Smooth muscle cell of trachea (primary cell): Measurements from ENCODE around the gene HARS1. TPM values are rescaled to one million over a fixed set of nuclear protein-coding genes. Genes with fewer than 3 reads are reported as not detected.

Source experiments
- total RNA-seq: library from RNA; depleted of rRNA; stranded (reverse); fragments of >200 nt; gene quantifications from 2 replicates; pipeline ENCODE4 v1.2.1, GENCODE V29; 2014

HARS1 gene, protein sequence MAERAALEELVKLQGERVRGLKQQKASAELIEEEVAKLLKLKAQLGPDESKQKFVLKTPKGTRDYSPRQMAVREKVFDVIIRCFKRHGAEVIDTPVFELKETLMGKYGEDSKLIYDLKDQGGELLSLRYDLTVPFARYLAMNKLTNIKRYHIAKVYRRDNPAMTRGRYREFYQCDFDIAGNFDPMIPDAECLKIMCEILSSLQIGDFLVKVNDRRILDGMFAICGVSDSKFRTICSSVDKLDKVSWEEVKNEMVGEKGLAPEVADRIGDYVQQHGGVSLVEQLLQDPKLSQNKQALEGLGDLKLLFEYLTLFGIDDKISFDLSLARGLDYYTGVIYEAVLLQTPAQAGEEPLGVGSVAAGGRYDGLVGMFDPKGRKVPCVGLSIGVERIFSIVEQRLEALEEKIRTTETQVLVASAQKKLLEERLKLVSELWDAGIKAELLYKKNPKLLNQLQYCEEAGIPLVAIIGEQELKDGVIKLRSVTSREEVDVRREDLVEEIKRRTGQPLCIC
- 70.6 and 73.6 TPM in 2 replicates for total RNA-seq

GRCh38 chr5:140690941-140691924 lies at the start of gene HARS1, which contains the start of gene HARS2:
HARS1 (minus strand) TSS chr5:140691370; CDS start chr5:140691304, 66 bp downstream.
HARS2 (plus strand) TSS chr5:140691455; CDS start chr5:140691649, 194 bp downstream.

DNA sequence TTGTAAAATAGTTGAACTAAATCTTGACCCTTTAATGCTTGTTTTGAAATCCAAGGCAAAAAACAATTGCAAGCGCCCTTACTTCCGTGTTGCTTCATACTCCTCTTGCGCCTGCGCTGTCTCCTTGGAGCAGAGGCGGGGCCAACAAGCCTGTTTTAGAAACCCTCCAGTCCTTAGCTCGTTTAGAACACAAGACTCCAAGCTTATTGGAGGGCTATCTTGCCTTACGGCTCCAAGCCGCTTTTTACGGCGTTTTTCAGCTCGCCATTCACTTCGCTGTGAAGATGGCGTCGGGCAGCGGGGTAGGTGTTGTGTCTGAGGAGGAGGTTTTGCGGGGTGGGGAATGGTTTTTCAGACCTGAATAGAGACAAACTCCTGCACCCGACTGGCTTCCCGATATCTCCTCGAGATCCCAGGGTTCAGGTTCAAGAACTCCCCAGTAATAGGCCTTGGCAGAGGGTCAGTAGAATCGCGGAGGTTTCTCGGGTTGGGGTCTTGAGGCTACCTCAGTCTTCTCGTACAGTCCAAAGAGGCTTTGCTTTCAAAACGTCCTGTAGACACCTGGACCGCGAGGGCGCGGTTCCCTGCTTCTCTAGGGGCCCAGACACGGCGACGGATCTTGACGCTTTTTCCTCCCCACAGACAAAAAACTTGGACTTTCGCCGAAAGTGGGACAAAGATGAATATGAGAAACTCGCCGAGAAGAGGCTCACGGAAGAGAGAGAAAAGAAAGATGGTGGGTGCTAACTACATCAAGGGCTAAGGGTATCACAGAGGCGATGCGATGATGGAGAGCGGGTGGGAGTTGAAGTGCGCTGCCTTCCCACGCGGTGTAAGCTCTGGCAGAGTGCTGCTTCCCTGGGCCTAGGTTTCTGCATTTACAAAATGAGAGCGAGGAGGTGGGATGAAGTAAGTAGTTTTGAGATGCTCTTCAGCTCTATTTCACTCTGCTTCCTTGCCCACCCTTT lies 9.3 kb upstream of the HARS1 start, which contains the start of gene ZMAT2:
ZMAT2 (plus strand) TSS at position 271 of the 968 bp plus-strand sequence; CDS start at position 285, 14 bp downstream.

DNA sequence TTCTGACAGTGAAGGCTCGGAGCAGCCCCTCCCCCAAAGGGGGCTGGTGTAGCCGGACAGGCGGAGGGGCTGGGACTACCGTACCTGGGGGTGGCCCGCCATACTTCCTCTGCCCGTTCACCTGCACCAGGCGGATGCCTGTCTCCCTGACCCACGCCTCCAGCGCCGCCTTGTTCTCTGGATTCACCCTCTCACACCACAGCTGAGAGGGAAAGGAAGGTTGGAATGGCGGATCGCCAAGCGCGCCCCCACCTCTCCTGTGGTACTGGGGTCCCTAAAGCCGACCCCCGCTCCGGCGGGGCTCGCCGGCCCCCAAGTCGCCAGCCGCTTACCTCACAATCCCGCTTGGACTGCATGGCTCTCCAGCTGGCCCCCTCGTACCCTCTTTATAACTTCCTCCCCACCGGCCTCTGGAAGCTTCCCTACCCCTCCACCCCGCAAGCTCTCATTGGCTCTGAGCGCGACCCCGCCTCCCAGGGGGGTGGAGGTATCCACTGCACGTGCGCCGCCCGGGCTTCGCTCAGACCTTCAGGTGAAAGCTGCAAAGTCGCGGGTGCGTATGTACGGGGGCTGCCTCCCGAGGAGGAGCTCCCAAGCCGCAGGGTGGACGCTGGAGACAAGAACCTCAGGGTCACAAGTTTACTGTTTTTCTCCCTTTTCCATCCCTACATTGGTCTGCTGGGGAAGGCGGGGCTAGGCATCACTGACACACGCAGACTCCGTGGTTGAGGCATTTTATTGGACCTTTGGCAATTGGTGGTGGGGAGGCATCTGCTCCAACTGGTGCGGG lies 17.8 kb downstream of the HARS1 start, which contains the start of gene DND1:
DND1 (minus strand) TSS at position 390 of the 790 bp plus-strand sequence; CDS start at position 356, 34 bp downstream.

GRCh38 chr5:140664359-140665119 lies 26.6 kb downstream of the HARS1 start, which contains the start of gene WDR55:
WDR55 (plus strand) TSS chr5:140664904; CDS start chr5:140664913, 9 bp downstream.

DNA sequence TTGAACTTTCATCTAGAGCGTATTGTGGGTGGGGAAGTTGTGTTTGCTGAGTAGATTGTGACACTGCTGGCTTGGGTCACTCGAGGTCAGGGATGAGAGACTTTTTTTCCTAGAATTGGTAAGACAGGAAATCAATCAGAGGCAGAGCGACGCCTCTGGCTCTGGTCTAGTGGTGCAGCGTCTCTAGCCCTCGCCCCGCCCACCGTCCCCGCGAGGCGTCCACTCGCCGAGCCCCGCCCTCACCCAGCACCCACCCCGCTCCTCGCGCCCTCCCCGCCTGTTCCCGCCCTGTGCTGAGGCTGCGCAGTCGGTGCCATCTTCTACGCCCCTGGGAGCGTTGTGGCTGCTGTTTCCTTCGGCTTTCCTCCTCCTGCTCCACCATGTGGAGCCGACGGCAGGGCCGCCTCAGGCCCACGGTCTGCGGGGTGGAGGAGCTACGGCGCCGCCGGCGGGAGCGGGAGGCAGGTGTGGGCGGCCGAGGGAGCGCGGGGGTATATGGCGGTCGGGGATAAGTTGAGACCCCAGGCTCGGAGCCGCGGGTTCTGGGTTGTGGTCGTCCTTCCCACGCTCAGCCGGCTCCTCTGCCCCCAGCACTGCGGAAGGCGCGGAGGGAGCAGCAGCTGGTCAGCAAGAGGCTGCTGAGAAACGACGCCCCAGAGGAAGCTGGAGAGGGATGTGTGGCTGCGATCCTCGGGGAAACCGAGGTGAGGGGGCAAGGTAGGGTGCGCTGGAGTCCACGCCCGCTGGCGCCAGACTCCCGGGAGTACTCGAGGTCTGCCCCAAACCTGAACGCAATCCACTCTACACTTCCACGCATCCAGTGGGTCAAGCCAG lies 51.8 kb downstream of the HARS1 start, which contains the start of gene TMCO6:
TMCO6 (plus strand) TSS at position 304 of the 834 bp plus-strand sequence; CDS start at position 381, 77 bp downstream.

DNA sequence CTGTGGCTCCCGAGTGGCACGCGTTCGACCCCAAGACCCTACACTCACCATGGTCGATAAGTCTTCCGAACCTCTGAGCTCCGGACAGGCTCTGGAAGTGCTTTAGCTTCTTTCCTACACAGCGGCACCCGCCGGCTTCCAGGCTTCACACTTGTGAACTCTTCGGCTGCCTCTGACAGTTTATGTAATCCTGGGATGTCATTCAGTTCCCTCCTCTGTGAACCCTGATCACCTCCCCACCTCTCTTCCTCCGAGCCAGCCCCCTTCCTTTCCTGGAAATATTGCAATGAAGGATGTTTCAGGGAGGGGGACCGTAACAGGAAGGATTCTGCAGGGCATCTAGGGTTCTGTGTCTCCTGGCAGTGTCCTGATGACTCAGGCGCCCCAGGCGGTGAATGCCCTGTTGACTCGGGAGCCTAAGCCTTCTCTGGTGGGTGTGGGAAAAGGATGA lies 58.1 kb downstream of the HARS1 start, which contains the start of gene CD14:
CD14 (minus strand) TSS at position 155 of the 451 bp plus-strand sequence; CDS start at position 51, 104 bp downstream.

Other genes with a start within 250 kb of the HARS1 start
- 1.5 and 3.3 TPM in 2 replicates for gene EIF4EBP3, start 143.7 kb downstream of the HARS1 start, total RNA-seq
- 33.7 and 44.9 TPM in 2 replicates for gene SRA1, start 133.9 kb downstream of the HARS1 start, total RNA-seq
- 20.2 and 28.5 TPM in 2 replicates for gene APBB3, start 126.8 kb downstream of the HARS1 start, total RNA-seq
- 23.2 and 24.4 TPM in 2 replicates for gene SLC35A4, start 126.5 kb downstream of the HARS1 start, total RNA-seq
- gene CD14, start 58.2 kb downstream of the HARS1 start, total RNA-seq, result 0.44 and 0.50 TPM in 2 replicates
- gene TMCO6, start 51.9 kb downstream of the HARS1 start, total RNA-seq, result 9.3 and 12.5 TPM in 2 replicates
- 45.8 and 46.8 TPM in 2 replicates for gene NDUFA2, start 43.7 kb downstream of the HARS1 start, total RNA-seq
- 93.3 and 136 TPM in 2 replicates for gene IK, start 43.5 kb downstream of the HARS1 start, total RNA-seq
- gene WDR55, start 26.5 kb downstream of the HARS1 start, total RNA-seq, result 34.9 and 36.7 TPM in 2 replicates
- 0.17 and 0.29 TPM in 2 replicates for gene DND1, start 17.8 kb downstream of the HARS1 start, total RNA-seq
- 32.7 and 40.9 TPM in 2 replicates for gene HARS2, start 85 bp upstream of the HARS1 start, total RNA-seq
- 51.1 and 72.0 TPM in 2 replicates for gene ZMAT2, start 9.1 kb upstream of the HARS1 start, total RNA-seq
- under 0.01 TPM in 1 of 2 replicates, not detected in the other for gene PCDHA1, start 94.8 kb upstream of the HARS1 start, total RNA-seq
- 0.17 TPM in 1 of 2 replicates, not detected in the other for gene PCDHA2, start 103.5 kb upstream of the HARS1 start, total RNA-seq
- 0.15 and 0.17 TPM in 2 replicates for gene PCDHA3, start 109.7 kb upstream of the HARS1 start, total RNA-seq
- 0.29 and 0.33 TPM in 2 replicates for gene PCDHA4, start 115.7 kb upstream of the HARS1 start, total RNA-seq
- gene PCDHA5, start 130.2 kb upstream of the HARS1 start, total RNA-seq, result under 0.01 TPM in 1 of 2 replicates, not detected in the other
- gene PCDHA6, start 136.6 kb upstream of the HARS1 start, total RNA-seq, result 0.44 and 0.50 TPM in 2 replicates
- gene PCDHA7, start 142.9 kb upstream of the HARS1 start, total RNA-seq, result 0.29 and 0.66 TPM in 2 replicates
- gene PCDHA8, start 149.8 kb upstream of the HARS1 start, total RNA-seq, result under 0.01 and 0.15 TPM in 2 replicates
- under 0.01 TPM in 2 replicates for gene PCDHA9, start 157.0 kb upstream of the HARS1 start, total RNA-seq
- gene PCDHA10, start 164.5 kb upstream of the HARS1 start, total RNA-seq, result under 0.01 and 0.17 TPM in 2 replicates
- 0.29 and 0.50 TPM in 2 replicates for gene PCDHA11, start 177.6 kb upstream of the HARS1 start, total RNA-seq
- under 0.01 TPM in 1 of 2 replicates, not detected in the other for gene PCDHA12, start 183.9 kb upstream of the HARS1 start, total RNA-seq
- under 0.01 TPM in 2 replicates for gene PCDHA13, start 190.8 kb upstream of the HARS1 start, total RNA-seq
- under 0.01 TPM in 2 replicates for gene PCDHAC1, start 234.9 kb upstream of the HARS1 start, total RNA-seq